ENCODE data around the gene GSTM1.

The GSTM1 gene

GRCh38 chr1:109667452-109668122 lies 20.0 kb upstream of the GSTM1 start, which contains the start of gene GSTM2:
TSS of gene GSTM2 (plus strand) at chr1:109668057. CDS start at chr1:109668116, 59 bp downstream.
- no peak for TF ChIP-seq REST (IDR thresholded peaks at IDR 0.05; ENCODE audit: insufficient read depth in 1 of 2, low read depth in 2 of 2, low read length in 2 of 2)
- no peak for TF ChIP-seq POLR2AphosphoS5 (IDR thresholded peaks at IDR 0.05; ENCODE audit: low read depth, low read length)
- TF ChIP-seq SIN3A (IDR thresholded peaks at IDR 0.05; ENCODE audit: borderline replicate concordance, insufficient read depth, low read length), result no peak
- TF ChIP-seq TAF1 (IDR thresholded peaks at IDR 0.05; ENCODE audit: borderline replicate concordance, insufficient read depth, low read length), result no peak
- no peak for TF ChIP-seq FOXP2 (optimal IDR thresholded peaks at IDR 0.05; ENCODE audit: borderline replicate concordance, extremely low read depth, extremely low read length, insufficient read depth)

GRCh38 chr1:109668123-109668775 lies 19.4 kb upstream of the GSTM1 start:
- TF ChIP-seq SIN3A (IDR thresholded peaks at IDR 0.05; ENCODE audit: borderline replicate concordance, insufficient read depth, low read length) (no peak), TAF1 (IDR thresholded peaks at IDR 0.05; ENCODE audit: borderline replicate concordance, insufficient read depth, low read length) (no peak), POLR2AphosphoS5 (IDR thresholded peaks at IDR 0.05; ENCODE audit: low read depth, low read length) (no peak), REST (IDR thresholded peaks at IDR 0.05; ENCODE audit: insufficient read depth in 1 of 2, low read depth in 2 of 2, low read length in 2 of 2) (no peak), FOXP2 (optimal IDR thresholded peaks at IDR 0.05; ENCODE audit: borderline replicate concordance, extremely low read depth, extremely low read length, insufficient read depth) (no peak)

GRCh38 chr1:109669246-109669948 lies 18.2 kb upstream of the GSTM1 start:
- no peak for TF ChIP-seq FOXP2 (optimal IDR thresholded peaks at IDR 0.05; ENCODE audit: borderline replicate concordance, extremely low read depth, extremely low read length, insufficient read depth)
- TF ChIP-seq POLR2AphosphoS5 (IDR thresholded peaks at IDR 0.05; ENCODE audit: low read depth, low read length), result no peak
- TF ChIP-seq TAF1 (IDR thresholded peaks at IDR 0.05; ENCODE audit: borderline replicate concordance, insufficient read depth, low read length), result no peak
- TF ChIP-seq REST (IDR thresholded peaks at IDR 0.05; ENCODE audit: insufficient read depth in 1 of 2, low read depth in 2 of 2, low read length in 2 of 2), result no peak
- TF ChIP-seq SIN3A (IDR thresholded peaks at IDR 0.05; ENCODE audit: borderline replicate concordance, insufficient read depth, low read length), result no peak

GRCh38 chr1:109671067-109671466 lies 16.6 kb upstream of the GSTM1 start:
- TF ChIP-seq SIN3A (IDR thresholded peaks at IDR 0.05; ENCODE audit: borderline replicate concordance, insufficient read depth, low read length) (no peak), REST (IDR thresholded peaks at IDR 0.05; ENCODE audit: insufficient read depth in 1 of 2, low read depth in 2 of 2, low read length in 2 of 2) (no peak), TAF1 (IDR thresholded peaks at IDR 0.05; ENCODE audit: borderline replicate concordance, insufficient read depth, low read length) (no peak), POLR2AphosphoS5 (IDR thresholded peaks at IDR 0.05; ENCODE audit: low read depth, low read length) (no peak), FOXP2 (optimal IDR thresholded peaks at IDR 0.05; ENCODE audit: borderline replicate concordance, extremely low read depth, extremely low read length, insufficient read depth) (no peak)

Measured in PFSK-1 (cell line).